ENCODE data around the gene TTLL9.
"Not testable (repeated sequence)": the region's sequence is repeated elsewhere in the genome, so short reads cannot be mapped to it uniquely, and the experiment has no call there.

Gene TTLL9

GRCh38 chr20:31923388-31924331 lies 53.2 kb downstream of the TTLL9 start:
- H3K4me3 ChIP-seq (replicated peaks; ENCODE audit: low read depth, low read length) = no peak overlapping the region
- TF ChIP-seq, protein P1, sequence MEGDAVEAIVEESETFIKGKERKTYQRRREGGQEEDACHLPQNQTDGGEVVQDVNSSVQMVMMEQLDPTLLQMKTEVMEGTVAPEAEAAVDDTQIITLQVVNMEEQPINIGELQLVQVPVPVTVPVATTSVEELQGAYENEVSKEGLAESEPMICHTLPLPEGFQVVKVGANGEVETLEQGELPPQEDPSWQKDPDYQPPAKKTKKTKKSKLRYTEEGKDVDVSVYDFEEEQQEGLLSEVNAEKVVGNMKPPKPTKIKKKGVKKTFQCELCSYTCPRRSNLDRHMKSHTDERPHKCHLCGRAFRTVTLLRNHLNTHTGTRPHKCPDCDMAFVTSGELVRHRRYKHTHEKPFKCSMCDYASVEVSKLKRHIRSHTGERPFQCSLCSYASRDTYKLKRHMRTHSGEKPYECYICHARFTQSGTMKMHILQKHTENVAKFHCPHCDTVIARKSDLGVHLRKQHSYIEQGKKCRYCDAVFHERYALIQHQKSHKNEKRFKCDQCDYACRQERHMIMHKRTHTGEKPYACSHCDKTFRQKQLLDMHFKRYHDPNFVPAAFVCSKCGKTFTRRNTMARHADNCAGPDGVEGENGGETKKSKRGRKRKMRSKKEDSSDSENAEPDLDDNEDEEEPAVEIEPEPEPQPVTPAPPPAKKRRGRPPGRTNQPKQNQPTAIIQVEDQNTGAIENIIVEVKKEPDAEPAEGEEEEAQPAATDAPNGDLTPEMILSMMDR (IDR thresholded peaks at IDR 0.05; ENCODE audit: low read depth, low read length, missing control alignments) = no peak
- no peak for DNase-seq (ENCODE audit: extremely low read depth, low read depth)

DNA sequence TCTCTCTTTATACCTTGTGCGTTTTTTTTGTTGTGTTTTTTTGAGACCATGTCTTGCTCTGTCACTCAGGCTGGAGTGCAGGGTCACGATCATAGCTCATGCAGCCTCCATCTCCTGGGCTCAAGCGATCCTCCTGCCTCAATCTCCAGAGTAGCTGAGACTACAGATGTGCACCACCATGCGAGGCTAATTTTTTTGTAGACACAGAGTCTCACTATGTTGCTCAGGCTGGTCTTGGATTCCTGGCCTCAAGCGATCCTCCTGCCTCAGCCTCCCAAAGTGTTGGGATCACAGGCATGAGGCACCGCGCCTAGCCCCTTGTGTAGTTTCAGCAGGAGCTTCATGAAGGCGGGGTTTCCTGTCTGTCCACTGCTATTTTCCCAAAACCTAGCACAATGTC lies 54.1 kb downstream of the TTLL9 start:
- TF ChIP-seq, protein P1 (IDR thresholded peaks at IDR 0.05; ENCODE audit: low read depth, low read length, missing control alignments) = no peak
- H3K4me3 ChIP-seq (replicated peaks; ENCODE audit: low read depth, low read length) = no peak overlapping the region
- no peak for DNase-seq (ENCODE audit: extremely low read depth, low read depth)

DNA sequence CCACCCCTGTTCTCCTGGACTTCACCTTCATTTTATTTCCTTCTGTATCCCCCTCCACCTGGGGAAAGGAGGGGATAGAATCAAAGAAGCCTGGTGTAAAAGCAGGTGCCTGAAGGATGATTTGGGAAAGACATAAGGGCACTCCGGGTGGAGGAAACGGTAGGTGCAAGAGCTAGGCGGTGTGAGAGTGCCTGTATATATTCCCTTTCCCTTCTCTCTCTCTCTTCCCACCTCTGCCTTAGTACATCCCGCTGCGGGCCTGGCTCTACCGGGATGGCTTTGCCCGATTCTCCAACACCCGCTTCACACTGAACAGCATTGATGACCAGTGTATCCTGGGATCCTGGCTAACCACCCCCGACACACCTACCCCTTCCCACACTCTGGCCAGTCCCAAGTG lies 55.2 kb downstream of the TTLL9 start:
- DNase-seq (ENCODE audit: extremely low read depth, low read depth) = no peak
- H3K4me3 ChIP-seq (replicated peaks; ENCODE audit: low read depth, low read length) = no peak overlapping the region
- TF ChIP-seq, protein P1 (IDR thresholded peaks at IDR 0.05; ENCODE audit: low read depth, low read length, missing control alignments) = no peak

DNA sequence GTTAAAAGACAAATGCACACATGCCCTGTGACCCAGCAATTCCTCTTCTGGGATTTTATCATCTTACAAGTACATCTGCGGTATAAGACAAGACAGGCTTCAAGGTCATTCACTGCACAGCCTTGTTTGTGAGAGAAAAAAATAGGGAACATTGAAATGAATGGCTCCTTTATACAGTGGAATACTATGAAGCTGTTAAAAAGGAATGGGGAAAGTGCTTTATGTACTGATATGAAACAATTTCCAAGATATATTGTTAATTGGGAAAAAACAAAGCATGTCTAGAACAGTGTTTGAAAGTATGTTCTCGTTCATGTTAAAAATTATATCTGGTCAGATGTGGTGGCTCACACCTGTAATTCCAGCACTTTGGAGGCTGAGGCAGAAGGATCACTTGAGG lies 56.1 kb downstream of the TTLL9 start:
- DNase-seq (ENCODE audit: extremely low read depth, low read depth) = no peak
- no peak overlapping the region for H3K4me3 ChIP-seq (replicated peaks; ENCODE audit: low read depth, low read length)
- TF ChIP-seq, protein P1 (IDR thresholded peaks at IDR 0.05; ENCODE audit: low read depth, low read length, missing control alignments) = no peak

DNA sequence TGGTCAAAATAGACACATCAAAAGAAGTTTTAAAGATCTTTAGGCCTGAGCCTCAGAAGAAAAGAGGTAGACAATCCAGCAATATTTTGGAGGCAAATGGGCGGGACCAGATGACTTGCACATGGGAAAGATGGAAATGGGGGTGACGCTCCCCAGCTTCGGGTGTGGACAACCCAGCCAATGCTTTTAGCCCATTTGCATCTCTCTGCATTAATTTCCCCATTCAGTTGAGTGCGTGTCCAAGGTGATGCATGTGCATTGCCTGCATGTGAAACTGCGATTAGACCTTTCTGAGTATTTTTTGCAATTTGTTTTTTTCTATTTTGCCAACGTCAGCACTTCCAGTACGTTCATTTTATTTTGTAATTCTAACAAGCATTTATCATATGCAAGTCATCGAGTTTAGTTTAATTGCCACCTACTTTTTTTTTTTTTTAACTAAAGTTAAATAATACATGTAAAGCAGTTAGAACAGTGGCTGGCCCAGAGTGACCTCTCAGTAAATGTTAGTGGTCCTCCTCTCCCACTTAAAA lies 57.3 kb downstream of the TTLL9 start:
- H3K4me3 ChIP-seq (replicated peaks; ENCODE audit: low read depth, low read length) = no peak overlapping the region
- TF ChIP-seq, protein P1 (IDR thresholded peaks at IDR 0.05; ENCODE audit: low read depth, low read length, missing control alignments) = no peak
- DNase-seq (ENCODE audit: extremely low read depth, low read depth) = no peak

- H3K4me3 ChIP-seq (replicated peaks; ENCODE audit: low read depth, low read length) = not testable (repeated sequence)
These were observed 59.2 kb downstream of the TTLL9 start for GRCh38 chr20:31929631-31930030.

GRCh38 chr20:31930779-31931178 lies 60.3 kb downstream of the TTLL9 start:
- DNase-seq (ENCODE audit: extremely low read depth, low read depth) = no peak
- H3K4me3 ChIP-seq (replicated peaks; ENCODE audit: low read depth, low read length) = no peak overlapping the region
- TF ChIP-seq, protein P1 (IDR thresholded peaks at IDR 0.05; ENCODE audit: low read depth, low read length, missing control alignments) = no peak

More at GRCh38 chr20:31929631-31930030, 59.2 kb downstream of the TTLL9 start:
- DNase-seq (ENCODE audit: extremely low read depth, low read depth) = not testable (repeated sequence)
